Measurements from ENCODE around the gene PRKG1. TPM values are rescaled to one million over a fixed set of nuclear protein-coding genes. Genes with fewer than 3 reads are reported as not detected.

Gene PRKG1
- total RNA-seq, 1 experiment from 2014 or later: 16.5 TPM

GRCh38 chr10:51651063-51651462 is 576.8 kb downstream of the PRKG1 start (continued):
- TF ChIP-seq ZNF423 (CRISPR knock-in tag; IDR thresholded peaks at IDR 0.05) (no peak), TCF7 (CRISPR knock-in tag; IDR thresholded peaks at IDR 0.05; ENCODE audit: low read depth) (no peak)

GRCh38 chr10:51653025-51653424 is 578.7 kb downstream of the PRKG1 start:
- no peaks in the 10 kb centered on the region for H3K27me3 Mint-ChIP-seq (ENCODE audit: low read depth)
- no peaks in the 10 kb centered on the region for H3K9me3 Mint-ChIP-seq
- POLR2A ChIA-PET: no interaction called here

More at GRCh38 chr10:51653025-51653424, 578.7 kb downstream of the PRKG1 start:
- CTCF ChIA-PET: no interaction called here
- Mint-ChIP-seq H3K4me1 (peaks cover 2% of the 10 kb centered on the region), H3K4me3 (no peak overlapping the region), H3K27ac (no peak overlapping the region), H3K36me3 (no peaks in the 10 kb centered on the region)
- ATAC-seq: no peak
- TF ChIP-seq GABPB1 (CRISPR knock-in tag; IDR thresholded peaks at IDR 0.05) (no peak), MXD4 (CRISPR knock-in tag; IDR thresholded peaks at IDR 0.05; ENCODE audit: borderline replicate concordance) (no peak), PREB (CRISPR knock-in tag; IDR thresholded peaks at IDR 0.05; ENCODE audit: borderline replicate concordance) (no peak), ZNF532 (CRISPR knock-in tag; IDR thresholded peaks at IDR 0.05; ENCODE audit: borderline replicate concordance) (no peak), AR (CRISPR knock-in tag; IDR thresholded peaks at IDR 0.05) (no peak), ATF1 (CRISPR knock-in tag; IDR thresholded peaks at IDR 0.05) (no peak), SP1 (CRISPR knock-in tag; conservative IDR thresholded peaks at IDR 0.05) (no peak), KAT7 (CRISPR knock-in tag; IDR thresholded peaks at IDR 0.05; ENCODE audit: borderline replicate concordance) (no peak), ZBTB21 (CRISPR knock-in tag; IDR thresholded peaks at IDR 0.05; ENCODE audit: borderline replicate concordance) (no peak), ZNF671 (CRISPR knock-in tag; IDR thresholded peaks at IDR 0.05) (no peak), NFATC4 (CRISPR knock-in tag; IDR thresholded peaks at IDR 0.05) (no peak), NR1H2 (CRISPR knock-in tag; IDR thresholded peaks at IDR 0.05) (no peak), MAX (CRISPR knock-in tag; IDR thresholded peaks at IDR 0.05) (no peak), ZMAT4 (CRISPR knock-in tag; IDR thresholded peaks at IDR 0.05) (no peak), PRRX2 (CRISPR knock-in tag; IDR thresholded peaks at IDR 0.05) (no peak), ZNF425 (CRISPR knock-in tag; conservative IDR thresholded peaks at IDR 0.05) (no peak), ZNF396 (CRISPR knock-in tag; IDR thresholded peaks at IDR 0.05; ENCODE audit: borderline replicate concordance) (no peak), CBFB (CRISPR knock-in tag; IDR thresholded peaks at IDR 0.05; ENCODE audit: low read depth) (no peak), ZNF416 (CRISPR knock-in tag; IDR thresholded peaks at IDR 0.05) (no peak), USF2 (CRISPR knock-in tag; IDR thresholded peaks at IDR 0.05) (no peak)
- DNase-seq (ENCODE audit: low spot score): no peak

Measured in WTC11 (cell line).